IPS-NIHi7 (cell line): ENCODE measurements around the gene AGBL1.

Source experiments
- DNase-seq: peaks from one replicate; pipeline ENCODE4 v3.0.0; 2012; ENCODE audit warnings: mixed read lengths; ENCODE audit errors: extremely low spot score

AGBL1 gene

GRCh38 chr15:86163816-86164215 lies 84.1 kb downstream of the AGBL1 start:
- DNase-seq: no peak

GRCh38 chr15:86164232-86164898 lies 84.7 kb downstream of the AGBL1 start:
- no peak for DNase-seq

- no peak for DNase-seq
Measured at GRCh38 chr15:86165265-86166211, 85.9 kb downstream of the AGBL1 start.

GRCh38 chr15:86167841-86168240 lies 88.2 kb downstream of the AGBL1 start:
- DNase-seq: no peak

GRCh38 chr15:86178845-86179244 lies 99.2 kb downstream of the AGBL1 start:
- no peak for DNase-seq

- no peak for DNase-seq
Measured at GRCh38 chr15:86183596-86184491, 104.2 kb downstream of the AGBL1 start.

- no peak for DNase-seq
Measured at GRCh38 chr15:86193716-86194380, 114.2 kb downstream of the AGBL1 start.

GRCh38 chr15:86197770-86198169 lies 118.1 kb downstream of the AGBL1 start:
- DNase-seq: no peak

GRCh38 chr15:86199467-86200145 lies 119.9 kb downstream of the AGBL1 start:
- DNase-seq: no peak

GRCh38 chr15:86201313-86202008 lies 121.8 kb downstream of the AGBL1 start:
- DNase-seq: no peak

GRCh38 chr15:86203462-86203861 lies 123.8 kb downstream of the AGBL1 start:
- no peak for DNase-seq

GRCh38 chr15:86205096-86205495 lies 125.4 kb downstream of the AGBL1 start:
- DNase-seq: no peak

GRCh38 chr15:86213420-86213819 lies 133.7 kb downstream of the AGBL1 start:
- peak; percentile 35 for DNase-seq

GRCh38 chr15:86213888-86214287 lies 134.2 kb downstream of the AGBL1 start:
- DNase-seq: no peak

GRCh38 chr15:86221119-86221518 lies 141.4 kb downstream of the AGBL1 start:
- DNase-seq: no peak

- DNase-seq: no peak
Measured at GRCh38 chr15:86229306-86229705, 149.6 kb downstream of the AGBL1 start.

- no peak for DNase-seq
Measured at GRCh38 chr15:86229936-86230335, 150.3 kb downstream of the AGBL1 start.

- DNase-seq: peak; percentile 73
Measured at GRCh38 chr15:86231864-86232721, 152.4 kb downstream of the AGBL1 start.

- no peak for DNase-seq
Measured at GRCh38 chr15:86235667-86236066, 156.0 kb downstream of the AGBL1 start.
